MCF 10A (cell line): ENCODE results near the gene CTBP2. TPM values are rescaled to one million over a fixed set of nuclear protein-coding genes. Genes with fewer than 3 reads are reported as not detected.
"Not testable (repeated sequence)": the region's sequence is repeated elsewhere in the genome, so short reads cannot be mapped to it uniquely, and the experiment has no call there.

Experiments used
- BruUV-seq: library from RNA; stranded (reverse); fragments of 400-500 nt; replicated peaks from 2 replicates; lab custom pipeline; 2021; lab: Mats Ljungman, UMichigan
- CTCF ChIA-PET: fragments of 300-600 bp; sonication (Branson Sonifier 250); formaldehyde crosslinking; extraction: SDS; loops from one replicate; lab custom pipeline; 2021; ENCODE audit warnings: antibody characterized with exemption, inconsistent platforms; lab: Yijun Ruan, JAX
- POLR2A ChIA-PET: fragments of 300-600, 350-650 bp; sonication (Branson Sonifier 250); formaldehyde crosslinking; extraction: SDS; loops from one replicate; lab custom pipeline; 2020; ENCODE audit warnings: antibody characterized with exemption, inconsistent platforms; lab: Yijun Ruan, JAX
- DNase-seq: peaks from one replicate; pipeline ENCODE4 v3.0.0-alpha.2; 2018; ENCODE audit not compliant: unreplicated experiment
- H3K27ac Mint-ChIP-seq: one replicate; pipeline ENCODE4 v1.8.0; 2022; ENCODE audit warnings: mild to moderate bottlenecking, low read depth, mixed read lengths; ENCODE audit not compliant: unreplicated experiment
- H3K27me3 Mint-ChIP-seq: one replicate; pipeline ENCODE4 v1.8.0; 2022; ENCODE audit warnings: mixed read lengths; ENCODE audit not compliant: insufficient read depth, unreplicated experiment
- H3K36me3 Mint-ChIP-seq: one replicate; pipeline ENCODE4 v1.8.0; 2022; ENCODE audit warnings: mild to moderate bottlenecking, moderate library complexity, mixed read lengths; ENCODE audit not compliant: insufficient read depth, unreplicated experiment
- H3K4me1 Mint-ChIP-seq: one replicate; pipeline ENCODE4 v1.8.0; 2022; ENCODE audit warnings: mixed read lengths; ENCODE audit not compliant: insufficient read depth, unreplicated experiment
- H3K4me3 Mint-ChIP-seq: one replicate; pipeline ENCODE4 v1.8.0; 2022; ENCODE audit warnings: mild to moderate bottlenecking, moderate library complexity, mixed read lengths; ENCODE audit not compliant: unreplicated experiment
- H3K9me3 Mint-ChIP-seq: one replicate; pipeline ENCODE4 v1.8.0; 2022; ENCODE audit warnings: mixed read lengths; ENCODE audit not compliant: unreplicated experiment
- CTCF ChIP-seq: fragments of 200-600 bp; IDR thresholded peaks from one replicate; pipeline ENCODE4 v1.8.0; 2022; ENCODE audit warnings: antibody characterized with exemption, mild to moderate bottlenecking; ENCODE audit not compliant: unreplicated experiment
- intact Hi-C: fragments of 100-400 bp; cut with micrococcal nuclease; formaldehyde crosslinking; loops from 2 replicates; pipeline ENCODE4 v1.14.1; 2022
- total RNA-seq: library from RNA; stranded (reverse); gene quantifications from 2 replicates; pipeline ENCODE4 v1.2.3, GENCODE V29; 2022

Gene CTBP2
- total RNA-seq, 1 experiment from 2014 or later: 152 TPM

- DNase-seq: no peak
- ChIA-PET CTCF (no interaction called here), POLR2A (no interaction called here)
- Mint-ChIP-seq H3K9me3 (peaks cover 8% of the 10 kb centered on the region), H3K27ac (no peak overlapping the region), H3K36me3 (peaks cover 6% of the 10 kb centered on the region), H3K27me3 (peaks cover 13% of the 10 kb centered on the region), H3K4me3 (no peak overlapping the region), H3K4me1 (no peaks in the 10 kb centered on the region)
- BruUV-seq: no TSS peak
- TF ChIP-seq CTCF: no peak
- intact Hi-C loops: no loop called here
Observed at GRCh38 chr10:125186431-125187170, 26.2 kb upstream of the CTBP2 start.

GRCh38 chr10:125179107-125179506 lies 18.7 kb upstream of the CTBP2 start:
- CTCF ChIA-PET: interaction anchor here (0.6 kb wide), 1 partner anchor 11 kb away, joined by 3 read pairs; no protein-coding TSS in a partner anchor
- BruUV-seq, DNase-seq, H3K4me1 Mint-ChIP-seq, H3K27ac Mint-ChIP-seq, POLR2A ChIA-PET, H3K36me3 Mint-ChIP-seq, H3K9me3 Mint-ChIP-seq, H3K4me3 Mint-ChIP-seq, intact Hi-C loops: not testable (repeated sequence)
- peaks cover 12% of the 10 kb centered on the region for H3K27me3 Mint-ChIP-seq

- POLR2A ChIA-PET: no interaction called here
- Mint-ChIP-seq H3K4me3 (no peak overlapping the region), H3K4me1 (no peaks in the 10 kb centered on the region), H3K9me3 (no peaks in the 10 kb centered on the region), H3K27me3 (peaks cover 15% of the 10 kb centered on the region), H3K27ac (no peak overlapping the region), H3K36me3 (no peaks in the 10 kb centered on the region)
- BruUV-seq: no TSS peak
- TF ChIP-seq CTCF: no peak
- no peak for DNase-seq
- CTCF ChIA-PET: interaction anchor here (1.1 kb wide), 1 partner anchor 25 kb away, joined by 3 read pairs; no protein-coding TSS in a partner anchor
- intact Hi-C loops: no loop called here
Observed at GRCh38 chr10:125177641-125178640, 17.6 kb upstream of the CTBP2 start.

GRCh38 chr10:125175807-125176206 lies 15.4 kb upstream of the CTBP2 start:
- no TSS peak for BruUV-seq
- ChIA-PET CTCF (no interaction called here), POLR2A (no interaction called here)
- Mint-ChIP-seq H3K27ac (no peak overlapping the region), H3K4me1 (no peaks in the 10 kb centered on the region), H3K36me3 (no peaks in the 10 kb centered on the region), H3K27me3 (peaks cover 15% of the 10 kb centered on the region), H3K9me3 (no peaks in the 10 kb centered on the region), H3K4me3 (no peak overlapping the region)
- no peak for TF ChIP-seq CTCF
- intact Hi-C loops: no loop called here
- no peak for DNase-seq
